ENCODE results near the gene SPO11.

SPO11 gene, protein sequence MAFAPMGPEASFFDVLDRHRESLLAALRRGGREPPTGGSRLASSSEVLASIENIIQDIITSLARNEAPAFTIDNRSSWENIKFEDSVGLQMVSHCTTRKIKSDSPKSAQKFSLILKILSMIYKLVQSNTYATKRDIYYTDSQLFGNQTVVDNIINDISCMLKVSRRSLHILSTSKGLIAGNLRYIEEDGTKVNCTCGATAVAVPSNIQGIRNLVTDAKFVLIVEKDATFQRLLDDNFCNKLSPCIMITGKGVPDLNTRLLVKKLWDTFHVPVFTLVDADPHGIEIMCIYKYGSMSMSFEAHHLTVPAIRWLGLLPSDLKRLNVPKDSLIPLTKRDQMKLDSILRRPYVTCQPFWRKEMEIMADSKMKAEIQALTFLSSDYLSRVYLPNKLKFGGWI

DNA sequence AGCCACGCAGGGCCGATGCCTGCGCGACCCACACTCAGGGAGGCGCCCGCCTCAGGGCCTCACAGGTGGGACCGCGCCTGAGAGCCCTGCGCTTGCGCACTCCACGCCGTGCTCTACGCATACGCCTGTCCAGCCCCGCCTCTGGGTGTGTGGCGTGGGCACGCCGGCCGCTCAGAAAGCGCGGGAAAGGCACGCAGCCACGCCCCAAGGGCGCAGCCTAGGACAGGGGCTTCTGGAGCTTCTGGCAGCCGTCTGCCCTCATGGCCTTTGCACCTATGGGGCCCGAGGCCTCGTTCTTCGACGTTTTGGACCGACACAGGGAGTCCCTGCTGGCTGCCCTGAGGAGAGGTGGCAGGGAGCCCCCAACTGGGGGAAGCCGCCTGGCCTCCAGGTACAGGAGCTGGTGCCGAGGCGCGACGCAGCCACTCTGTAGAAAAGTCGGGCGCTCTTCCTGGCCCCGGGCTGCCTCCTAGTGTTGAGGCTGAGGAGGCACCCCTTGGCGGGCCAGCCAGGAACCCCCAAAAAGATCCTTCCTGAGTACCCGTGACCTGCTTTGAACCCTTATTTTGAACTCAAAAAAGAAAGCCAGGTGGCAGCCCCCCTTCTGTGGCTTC, at the start of gene SPO11:
Gene SPO11 (plus strand): TSS at position 196 of the 614 bp plus-strand sequence. CDS start 65 bp downstream, at position 261.
- no peak for DNase-seq

DNA sequence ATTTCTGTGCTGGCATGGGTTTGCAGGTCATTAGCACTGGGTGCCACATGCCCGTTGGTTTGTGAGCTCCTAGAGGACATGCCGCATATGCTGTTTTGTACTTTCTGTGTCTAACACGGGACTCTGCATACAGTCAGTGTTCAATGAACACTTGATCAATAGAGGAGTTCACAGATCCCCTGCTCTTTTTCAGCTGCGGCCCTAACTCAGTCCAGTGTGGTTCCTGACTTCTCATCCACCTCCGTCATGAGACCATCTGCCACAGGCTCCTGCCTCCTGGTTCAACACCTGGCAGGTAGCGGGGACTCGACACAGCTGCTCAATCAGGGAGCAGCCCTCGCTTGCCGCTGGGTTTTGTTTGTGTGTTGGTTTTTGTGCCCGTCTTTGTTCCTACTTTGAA, 49.4 kb upstream of the SPO11 start:
- no peak for DNase-seq

DNA sequence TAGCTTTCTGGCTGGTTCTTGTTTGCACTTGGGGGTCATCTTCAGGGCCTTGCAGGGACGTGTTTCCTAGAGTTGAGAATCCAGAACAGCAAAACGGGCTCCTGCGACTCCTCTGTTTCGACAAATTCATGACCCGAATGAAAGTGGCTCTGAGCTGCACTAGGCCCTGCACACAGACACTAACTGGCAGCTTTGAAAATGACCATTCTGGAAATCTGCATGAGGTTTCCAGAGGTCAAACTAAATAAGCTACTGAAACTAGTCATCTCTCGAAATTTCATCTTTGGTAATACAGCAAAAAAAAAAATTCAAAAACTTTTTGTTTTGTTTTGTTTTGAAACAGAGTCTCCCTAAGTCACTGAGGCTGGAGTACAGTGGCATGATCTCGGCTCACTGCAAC, 47.7 kb upstream of the SPO11 start:
- DNase-seq = no peak

DNA sequence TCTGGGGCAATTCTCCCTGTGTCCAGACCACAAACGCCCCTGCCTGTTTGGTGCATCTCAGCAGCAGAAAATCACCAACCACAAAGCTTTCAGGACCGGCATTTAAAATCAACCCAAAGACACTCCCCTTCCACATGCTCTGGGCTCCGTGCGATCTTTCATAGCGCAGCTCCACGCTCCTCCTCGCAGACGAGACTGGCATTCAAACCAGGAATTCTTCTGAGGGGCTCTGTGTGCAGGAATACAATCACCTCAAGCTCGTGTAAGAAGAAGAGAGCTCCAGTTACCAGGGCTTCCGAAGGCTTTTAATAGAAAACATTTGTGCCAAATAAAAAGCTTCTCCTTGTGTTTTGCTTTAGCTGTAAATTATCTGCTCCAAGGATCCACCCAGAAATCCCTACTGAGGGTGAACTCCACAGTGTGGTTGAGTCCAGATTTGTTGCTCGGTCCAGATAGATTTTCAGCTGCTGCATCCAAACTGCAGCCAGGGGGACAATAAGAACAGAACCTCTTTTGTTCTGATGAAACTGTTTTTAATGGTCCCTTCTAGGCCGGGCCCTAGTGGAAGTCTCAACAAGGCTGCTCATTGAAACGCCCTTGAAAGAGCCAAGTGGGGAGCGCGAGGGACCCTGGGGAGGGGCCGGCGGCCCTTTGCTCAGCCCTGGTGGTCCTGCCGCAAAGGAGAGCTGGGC, 46.8 kb upstream of the SPO11 start:
- DNase-seq = no peak

DNA sequence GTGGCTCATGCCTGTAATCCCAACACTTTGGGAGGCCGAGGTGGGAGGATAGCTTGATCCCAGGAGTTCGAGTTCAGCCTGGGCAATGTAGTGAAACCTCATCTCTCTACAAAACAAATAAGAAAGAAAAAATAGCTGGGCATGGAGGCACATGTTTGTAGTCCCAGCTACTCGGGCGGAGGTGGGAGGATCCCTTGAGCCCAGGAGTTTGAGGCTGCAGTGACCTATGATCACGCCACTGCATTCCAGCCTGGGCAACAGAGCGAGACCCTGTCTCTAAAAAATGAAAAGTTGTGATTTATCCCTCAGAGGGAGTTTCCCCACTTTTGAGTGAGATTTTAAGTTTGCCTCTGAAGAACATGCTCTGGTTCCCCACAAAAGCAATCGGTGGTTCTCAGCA, 45.7 kb upstream of the SPO11 start:
- no peak for DNase-seq

DNA sequence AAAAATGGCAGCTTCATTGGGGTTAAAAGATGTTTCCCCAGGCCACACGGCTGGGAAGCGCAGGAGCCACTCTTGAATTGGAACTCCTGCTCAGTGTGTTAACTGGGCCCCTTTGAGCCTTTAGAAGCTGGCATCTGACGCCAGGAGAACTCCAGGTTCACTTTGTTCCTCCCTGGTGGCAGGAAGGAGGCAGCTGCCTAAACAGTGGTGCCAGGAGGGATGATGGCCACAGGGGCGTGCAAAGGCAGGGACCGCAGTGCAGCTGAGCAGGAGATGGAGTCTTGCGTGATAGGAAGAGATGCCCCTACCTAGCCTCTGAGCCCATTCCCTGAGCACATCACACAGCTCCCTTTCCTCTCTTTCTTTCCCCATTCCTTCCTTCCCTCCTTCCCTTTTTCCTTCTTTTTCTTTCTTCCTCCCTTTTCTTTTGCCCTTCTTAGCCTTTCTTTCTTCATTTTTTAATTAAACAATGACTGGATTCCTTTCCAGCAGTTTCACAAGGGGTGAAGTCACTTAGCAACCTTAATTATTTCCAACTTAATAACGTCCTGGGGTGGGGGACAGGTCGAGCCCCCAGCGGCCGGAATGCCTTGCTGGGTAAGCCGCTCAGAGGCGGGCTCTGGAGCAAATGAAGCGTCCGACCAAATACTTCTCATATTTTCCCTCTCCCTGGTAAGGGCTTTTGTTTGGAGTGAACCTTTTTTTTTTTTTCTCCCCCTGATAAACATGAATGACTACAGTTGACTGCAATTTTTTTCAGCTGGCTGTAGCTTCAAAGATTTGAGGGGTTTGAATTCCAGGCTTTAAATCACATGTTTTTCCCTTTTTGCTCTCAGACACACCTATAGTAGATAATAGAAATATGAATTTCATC, 42.4 kb upstream of the SPO11 start:
- no peak for DNase-seq

DNA sequence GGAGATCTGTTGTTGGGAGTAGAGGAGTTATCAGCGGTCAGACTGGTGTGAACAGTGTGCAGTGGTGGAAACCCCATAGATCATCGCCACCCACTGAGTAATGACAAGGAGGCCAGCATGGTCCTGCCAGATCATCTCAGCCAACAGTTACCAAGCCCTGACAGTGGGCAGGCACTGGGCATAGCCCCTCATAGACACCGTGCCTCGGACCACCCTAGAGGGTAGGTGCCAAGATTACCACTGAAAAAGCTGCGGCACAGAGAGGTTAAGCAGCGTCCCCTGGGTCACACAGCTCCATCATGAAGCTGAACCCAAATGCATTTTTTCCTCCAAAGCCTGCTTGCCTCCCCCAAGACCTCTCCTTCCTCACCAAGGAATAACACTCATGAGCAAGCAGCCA, 41.7 kb upstream of the SPO11 start:
- DNase-seq = no peak

DNA sequence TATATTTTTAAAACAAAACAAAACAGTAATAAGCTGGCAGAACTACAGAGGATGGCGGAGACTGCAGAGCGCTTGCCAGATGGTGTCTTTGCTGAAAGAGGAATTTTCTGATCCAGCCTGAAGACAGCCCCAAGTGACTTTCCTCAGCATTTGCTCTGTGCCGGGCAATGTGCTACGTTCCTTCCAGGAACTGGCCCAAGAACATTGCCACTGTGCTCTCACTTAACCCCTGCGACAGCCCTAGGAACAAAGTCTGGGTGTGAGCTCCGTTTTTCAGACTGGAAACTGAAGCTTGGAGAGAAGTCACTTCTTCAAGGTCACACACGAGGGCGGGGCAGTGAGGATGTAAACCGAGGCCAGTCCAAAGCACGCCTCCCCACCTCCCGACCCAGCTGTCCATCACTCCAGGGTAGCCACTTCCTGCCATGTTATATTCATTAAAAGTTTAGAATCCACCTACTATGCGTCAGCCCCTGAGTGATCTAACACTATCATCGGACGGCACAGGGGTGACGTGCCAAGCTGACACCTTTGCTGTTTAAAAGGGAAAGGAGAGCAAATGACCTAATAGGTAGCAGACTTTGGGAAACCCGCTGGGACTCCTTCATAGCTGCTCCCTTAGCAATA, 40.8 kb upstream of the SPO11 start:
- DNase-seq = no peak

DNA sequence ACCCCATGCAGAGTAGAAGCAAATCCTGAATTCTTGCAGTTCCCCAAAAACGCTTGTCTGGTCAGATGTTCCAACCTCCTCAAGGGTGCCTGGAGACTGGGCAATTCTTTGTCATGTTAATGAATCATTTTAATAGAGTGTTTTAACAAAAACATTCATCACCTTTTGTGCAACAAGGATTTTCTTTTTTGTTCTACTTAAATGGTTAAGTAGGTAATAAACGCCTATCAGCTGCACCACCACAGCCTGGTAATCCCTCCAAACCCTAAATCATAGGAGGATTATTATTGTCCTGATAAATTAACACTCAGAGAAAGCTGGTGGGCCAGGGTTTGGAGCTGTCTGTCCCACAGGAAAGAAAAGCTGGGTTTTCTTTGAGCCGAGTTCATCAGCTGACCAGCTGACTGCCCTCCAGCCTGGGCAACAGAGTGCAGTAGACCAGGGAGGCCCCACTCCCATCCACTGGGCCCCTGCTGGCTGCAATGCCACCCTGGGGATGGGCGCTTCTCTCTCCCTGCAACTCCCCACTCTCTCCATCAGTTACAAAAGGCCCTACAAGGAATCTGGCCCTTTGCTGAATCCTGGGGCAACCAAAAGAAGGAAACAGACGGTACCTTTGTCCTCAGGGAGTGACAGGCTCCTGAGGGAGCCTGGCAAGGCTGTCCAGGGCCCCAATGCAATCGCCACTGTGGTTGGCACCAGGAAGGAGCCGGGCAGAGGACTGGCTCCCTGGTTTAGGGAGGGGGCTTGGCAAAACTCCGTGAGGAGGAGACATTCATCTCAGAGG, 40.0 kb upstream of the SPO11 start:
- DNase-seq = no peak

DNA sequence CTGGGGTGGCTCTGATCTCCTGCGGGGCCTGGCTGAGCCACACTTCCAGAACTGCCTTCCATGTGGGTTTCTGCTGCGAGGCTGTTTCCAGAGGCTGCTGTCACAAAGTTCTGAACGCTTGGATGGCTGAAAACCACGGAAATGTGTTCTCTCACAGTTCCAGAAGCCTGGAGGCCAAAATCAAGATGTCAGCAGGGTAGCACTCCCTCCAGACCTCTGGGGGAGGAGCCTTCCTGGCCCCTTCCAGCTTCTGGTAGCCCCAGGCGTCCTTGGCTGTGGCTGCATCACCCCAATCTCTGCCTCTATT, 39.5 kb upstream of the SPO11 start:
- no peak for DNase-seq

DNA sequence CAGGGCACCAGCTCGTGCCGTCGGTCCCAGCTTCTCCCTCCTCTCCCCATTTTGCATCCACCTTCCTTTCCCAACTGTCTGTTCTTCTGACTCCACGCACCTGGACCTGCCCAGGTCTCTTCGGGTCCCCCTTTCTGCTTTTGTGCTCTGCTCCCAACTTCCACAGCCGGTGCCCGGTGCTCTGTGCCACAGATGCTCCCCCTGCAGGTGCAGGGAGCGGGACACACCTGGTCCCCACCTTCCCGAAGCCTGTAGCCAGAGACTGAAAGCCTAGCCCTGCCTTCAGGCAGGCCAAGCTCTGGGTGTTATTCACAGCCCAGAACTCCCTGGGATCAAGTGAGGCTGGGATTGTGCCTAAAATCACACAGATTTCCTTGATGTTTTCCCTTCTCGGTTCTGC, 38.6 kb upstream of the SPO11 start:
- no peak for DNase-seq

DNA sequence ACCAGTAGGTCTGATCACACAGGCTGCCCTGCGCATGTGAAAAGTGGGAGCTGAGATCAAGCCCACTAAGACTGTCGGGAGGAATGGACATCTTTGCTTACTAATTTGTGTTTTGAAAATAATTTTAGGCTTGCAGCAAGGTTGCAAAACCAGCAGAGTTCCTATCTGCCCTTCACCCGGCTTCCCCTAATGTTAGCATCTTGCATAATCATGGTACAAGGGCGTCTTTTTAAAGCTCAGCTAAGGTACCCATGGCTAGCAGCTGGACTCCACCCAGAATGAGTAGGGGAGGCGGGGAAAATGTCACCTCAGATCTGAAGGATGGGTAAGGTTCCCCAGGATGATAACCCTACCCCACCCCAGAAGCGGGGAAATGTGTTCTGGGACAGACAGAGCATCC, 37.9 kb upstream of the SPO11 start:
- no peak for DNase-seq

DNA sequence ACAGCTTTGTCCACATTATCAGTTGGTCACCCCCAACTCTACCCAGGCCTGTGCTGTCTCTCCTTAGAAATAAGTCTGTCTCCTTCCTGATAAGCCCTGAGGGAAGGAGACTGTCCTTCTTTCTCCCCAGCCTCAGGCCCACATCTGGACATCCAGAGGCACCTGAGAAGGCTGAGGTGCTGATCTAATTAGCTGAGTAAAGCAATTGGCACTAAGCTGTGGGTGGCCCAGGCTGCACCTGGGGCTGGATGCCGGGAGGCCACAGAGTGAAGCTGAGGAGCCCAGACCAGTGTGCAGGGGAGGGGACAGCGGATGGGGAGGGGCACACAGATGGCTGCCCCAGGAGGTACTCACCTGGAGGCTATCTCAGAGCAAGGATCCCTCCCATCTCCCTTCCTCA, 37.0 kb upstream of the SPO11 start:
- no peak for DNase-seq

DNA sequence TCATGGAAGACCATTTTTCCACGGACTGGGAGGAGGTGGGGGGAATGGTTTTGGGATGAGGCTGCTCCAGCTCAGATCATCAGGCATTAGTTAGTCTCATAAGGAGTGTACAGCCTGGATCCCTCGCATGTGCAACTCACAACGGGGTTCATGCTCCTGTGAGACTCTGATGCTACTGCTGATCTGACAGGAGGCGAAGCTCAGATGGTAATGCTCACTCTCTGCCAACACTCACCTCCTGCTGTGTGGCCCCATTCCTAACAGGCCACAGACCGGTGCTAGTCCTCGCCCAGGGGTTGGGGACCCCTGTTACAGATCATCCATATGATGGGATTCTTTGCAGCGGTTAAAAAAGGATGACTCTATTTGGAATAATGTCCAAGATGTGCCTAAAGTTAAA, 35.6 kb upstream of the SPO11 start:
- DNase-seq = no peak

DNA sequence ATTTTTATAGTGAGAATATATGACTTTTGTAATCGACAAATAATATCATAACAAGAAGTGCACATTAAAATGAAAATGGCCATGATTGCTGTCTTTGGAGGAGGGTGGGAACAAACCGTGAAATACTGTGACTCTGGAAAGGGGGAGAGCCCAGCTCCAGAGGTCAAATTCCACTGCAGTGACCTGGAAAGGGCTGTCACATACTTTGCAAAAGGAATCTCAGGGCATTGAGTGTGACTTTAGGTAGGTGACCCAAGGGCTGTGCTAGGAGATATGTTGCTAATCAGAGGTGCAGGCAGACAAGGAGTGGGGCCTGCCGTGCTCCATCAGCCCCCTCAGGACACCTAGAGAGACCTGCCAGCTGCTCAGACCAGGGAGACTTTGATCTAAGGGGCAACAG, 35.1 kb upstream of the SPO11 start:
- DNase-seq = no peak

DNA sequence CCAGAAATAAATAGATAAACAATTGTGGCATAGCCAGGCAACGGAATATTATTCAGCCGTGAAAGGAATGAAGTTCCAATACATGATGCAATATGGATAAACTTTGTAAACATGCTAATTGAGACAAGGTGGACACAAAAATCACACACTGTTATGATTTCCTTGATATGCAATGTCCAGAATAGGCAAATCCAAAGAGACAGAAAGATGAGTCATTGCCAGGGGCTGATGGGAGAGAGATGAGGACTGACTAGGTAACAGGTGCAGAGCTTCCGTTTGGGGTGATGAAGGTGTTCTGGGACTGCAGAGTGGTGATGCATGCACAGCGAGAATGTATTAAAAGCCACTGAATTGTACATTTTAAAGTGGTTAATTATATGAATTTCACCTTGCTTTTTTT, 31.1 kb upstream of the SPO11 start:
- no peak for DNase-seq

DNA sequence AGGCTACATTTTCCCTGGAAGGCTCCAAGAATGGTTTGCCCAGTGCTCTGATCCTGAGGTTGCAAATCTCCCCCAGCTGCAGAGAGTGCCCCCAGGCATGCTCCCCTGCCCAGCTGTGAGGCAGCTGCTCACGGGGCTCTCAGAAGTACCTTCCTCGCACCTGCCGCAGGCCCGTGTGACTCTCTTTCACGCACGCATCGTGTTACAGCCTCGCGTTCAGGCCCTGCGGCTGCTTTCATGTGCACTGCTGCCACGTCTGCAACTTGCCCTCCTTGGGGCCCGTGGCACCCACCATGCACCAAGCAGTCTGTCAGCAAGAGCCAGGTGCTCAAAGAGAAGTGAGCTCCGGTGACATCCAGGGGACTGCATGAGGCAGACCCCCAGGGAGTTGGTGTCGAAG, 28.6 kb upstream of the SPO11 start:
- no peak for DNase-seq

DNA sequence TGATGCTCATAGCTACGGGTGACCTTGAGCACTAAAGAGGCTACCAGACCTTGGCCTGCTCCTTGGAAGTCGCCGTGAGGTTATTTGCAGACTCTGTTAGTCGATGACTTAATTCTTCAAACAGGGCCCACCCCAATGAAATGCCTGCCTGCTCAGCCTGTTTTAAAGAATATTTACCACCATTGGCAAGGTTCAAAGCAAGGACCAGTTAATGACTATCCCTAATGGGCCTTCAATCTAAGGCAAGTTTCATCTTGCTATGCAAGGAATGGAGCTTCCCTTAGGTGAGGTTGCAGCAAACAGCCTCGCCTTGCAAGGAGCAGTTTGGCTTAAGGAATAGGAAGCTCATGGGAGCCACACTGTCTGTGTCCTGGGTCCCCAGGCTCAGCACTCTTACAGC, 22.9 kb upstream of the SPO11 start:
- DNase-seq = no peak

DNA sequence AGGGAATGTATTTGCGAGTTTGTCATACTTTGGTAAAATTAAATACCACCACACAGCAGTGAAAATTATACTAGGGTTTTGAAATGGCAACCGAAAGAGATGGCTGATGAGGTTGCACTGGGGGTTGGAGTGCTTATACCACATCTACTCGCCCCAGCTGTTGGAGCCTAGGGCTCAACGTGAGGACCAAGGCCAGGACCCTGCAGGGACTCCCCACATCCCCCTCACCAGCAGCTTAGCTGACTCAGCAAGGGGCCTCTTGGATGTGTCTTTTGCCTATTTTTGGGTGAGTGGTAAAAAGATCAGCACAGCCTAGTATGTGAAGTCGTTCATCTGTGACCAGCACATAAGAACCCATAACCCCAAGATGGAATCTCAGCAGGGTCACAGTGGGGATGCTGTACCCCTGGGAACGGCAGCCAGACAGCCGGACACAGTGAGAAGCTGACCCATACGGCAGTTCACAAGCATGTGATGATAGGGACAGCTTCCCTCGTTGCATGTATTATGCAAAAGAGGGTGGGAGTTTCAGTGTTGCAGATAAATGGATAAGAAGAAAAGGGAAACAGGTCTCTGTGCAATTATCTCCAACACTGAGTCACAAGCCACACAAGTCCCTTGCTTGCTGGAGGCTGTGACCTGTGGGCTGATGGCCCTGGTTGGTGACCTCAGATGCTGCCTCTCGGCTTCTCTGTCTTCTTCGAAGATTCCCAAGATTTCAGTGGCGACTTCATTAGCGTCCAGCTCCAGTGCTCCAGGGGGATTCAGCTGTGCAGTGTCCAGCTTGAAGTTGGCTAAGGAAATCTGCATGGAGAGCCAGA, 20.9 kb upstream of the SPO11 start:
- no peak for DNase-seq

DNA sequence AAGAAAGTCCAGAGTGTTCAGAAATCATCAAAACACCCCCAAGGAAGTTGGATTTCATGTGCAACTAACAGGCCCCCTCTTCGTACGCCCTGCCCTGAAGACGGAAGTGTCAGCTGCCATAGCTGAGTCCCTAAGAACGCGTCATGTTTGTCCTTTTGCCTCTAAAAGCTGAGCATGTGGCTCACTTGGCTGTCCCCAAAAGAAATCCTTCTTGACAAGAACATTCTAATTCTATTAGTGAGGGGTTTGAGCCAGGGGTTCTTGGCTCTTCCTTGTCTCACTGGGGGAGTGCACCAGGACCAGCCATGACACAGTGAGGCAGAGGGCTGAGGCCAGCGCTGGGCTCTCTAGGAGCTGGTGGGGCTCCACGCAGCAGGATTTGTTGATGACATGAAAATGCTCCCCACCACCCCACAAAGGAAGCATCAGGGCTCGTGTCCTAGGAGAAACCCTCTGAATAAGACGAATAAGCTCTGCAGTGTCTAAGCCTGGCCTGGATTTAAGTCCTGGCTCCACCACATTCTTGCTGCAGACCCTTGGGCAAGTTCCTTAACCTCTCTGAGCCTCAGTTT, 20.0 kb upstream of the SPO11 start:
- no peak for DNase-seq

Data from CD4-positive, alpha-beta T cell treated with Interleukin-10 for 1 hour (primary cell).